GM18861 (cell line): ENCODE data around the gene TTLL8.

Source experiments
- ATAC-seq: cut with Tn5 transposase; IDR thresholded peaks from one replicate; pipeline ENCODE4 v1.9.1; 2021; ENCODE audit not compliant: unreplicated experiment

TTLL8 gene

DNA sequence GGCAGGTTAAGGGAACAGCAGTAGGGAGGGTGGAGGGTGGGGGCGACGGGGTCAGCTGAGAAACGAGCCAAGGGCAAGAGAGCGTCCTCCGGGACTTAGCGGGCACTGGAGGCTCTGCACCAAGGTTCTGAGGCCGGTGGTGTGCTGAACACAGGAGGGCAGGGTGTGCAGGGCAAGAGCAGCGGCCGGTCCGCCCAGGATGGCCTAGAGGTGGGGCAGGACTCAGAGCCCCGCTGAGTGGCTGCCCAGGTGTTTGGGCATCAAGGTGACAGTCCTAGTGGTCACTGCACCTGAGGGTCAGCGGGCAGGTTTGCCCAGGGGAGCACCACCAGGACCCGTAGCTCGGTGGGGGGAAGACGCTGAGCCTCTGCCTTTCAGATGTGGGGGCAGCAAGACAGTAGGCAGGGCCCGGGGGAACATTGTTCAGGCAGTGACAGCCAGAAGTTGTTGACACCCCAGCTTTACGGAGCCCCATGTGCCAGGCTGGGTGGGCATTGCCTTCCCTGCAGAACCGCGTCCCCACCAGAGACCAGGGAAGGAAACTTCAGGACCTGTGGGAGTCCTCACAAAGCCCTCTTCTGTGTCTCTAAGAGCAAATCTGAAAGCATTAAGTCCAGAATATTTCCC, 4.5 kb upstream of the TTLL8 start:
- ATAC-seq: no peak

DNA sequence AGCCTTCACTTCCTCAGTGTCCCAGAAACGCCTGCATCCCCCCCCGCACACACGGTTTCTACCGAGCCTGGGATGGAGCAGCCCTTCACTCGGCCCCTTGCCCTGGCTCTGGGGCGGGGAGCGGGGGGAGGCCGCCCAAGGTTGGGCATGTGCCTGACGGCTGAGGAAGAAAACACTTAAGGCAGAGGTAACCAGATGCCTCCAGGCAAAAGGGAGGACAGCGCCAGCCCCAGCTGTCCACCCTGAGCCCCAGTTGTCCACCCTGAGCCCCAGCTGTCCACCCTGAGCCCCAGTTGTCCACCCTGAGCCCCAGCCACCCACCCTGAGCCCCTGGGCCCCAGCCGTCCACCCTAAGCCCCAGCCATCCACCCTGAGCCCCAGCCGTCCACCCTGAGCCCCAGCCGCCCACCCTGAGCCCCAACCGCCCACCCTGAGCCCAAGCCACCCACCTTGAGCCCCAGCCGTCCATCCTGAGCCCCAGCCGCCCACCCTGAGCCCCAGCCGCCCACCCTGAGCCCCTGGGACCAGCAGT, 3.8 kb upstream of the TTLL8 start:
- ATAC-seq: no peak

DNA sequence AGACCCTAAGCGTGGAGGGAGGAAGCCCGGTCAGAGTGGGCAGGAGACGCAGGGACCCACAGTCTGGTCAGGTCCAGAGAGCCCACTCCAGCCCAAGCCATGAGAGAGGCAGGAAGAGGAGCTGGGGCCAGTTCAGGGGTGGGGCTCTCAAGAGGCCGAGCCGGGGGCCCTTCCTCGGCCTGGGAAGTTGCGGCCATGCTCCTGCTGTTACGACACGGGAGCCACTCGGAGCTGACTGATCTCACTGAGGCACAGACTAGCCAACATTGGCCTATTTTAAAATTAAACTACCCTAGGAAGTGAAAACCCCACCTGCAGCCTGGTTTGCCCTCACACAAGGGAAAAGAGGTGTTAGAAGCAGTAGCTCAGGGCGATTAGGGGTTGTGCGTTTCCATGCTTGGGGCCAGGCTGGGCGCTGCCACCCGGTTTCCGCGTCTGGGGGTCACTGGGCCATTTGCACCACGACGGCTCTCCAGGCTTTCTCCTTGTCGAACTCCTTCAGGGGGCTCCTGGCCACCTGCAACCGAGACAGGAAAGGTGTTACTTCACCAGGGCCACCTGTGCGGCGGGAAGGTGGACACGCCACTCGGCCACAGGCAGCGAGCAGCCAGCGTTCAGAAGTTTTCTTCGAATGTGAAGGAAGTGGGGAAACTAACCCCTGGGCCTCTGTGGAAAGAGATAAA, 3.2 kb upstream of the TTLL8 start:
- no peak for ATAC-seq

DNA sequence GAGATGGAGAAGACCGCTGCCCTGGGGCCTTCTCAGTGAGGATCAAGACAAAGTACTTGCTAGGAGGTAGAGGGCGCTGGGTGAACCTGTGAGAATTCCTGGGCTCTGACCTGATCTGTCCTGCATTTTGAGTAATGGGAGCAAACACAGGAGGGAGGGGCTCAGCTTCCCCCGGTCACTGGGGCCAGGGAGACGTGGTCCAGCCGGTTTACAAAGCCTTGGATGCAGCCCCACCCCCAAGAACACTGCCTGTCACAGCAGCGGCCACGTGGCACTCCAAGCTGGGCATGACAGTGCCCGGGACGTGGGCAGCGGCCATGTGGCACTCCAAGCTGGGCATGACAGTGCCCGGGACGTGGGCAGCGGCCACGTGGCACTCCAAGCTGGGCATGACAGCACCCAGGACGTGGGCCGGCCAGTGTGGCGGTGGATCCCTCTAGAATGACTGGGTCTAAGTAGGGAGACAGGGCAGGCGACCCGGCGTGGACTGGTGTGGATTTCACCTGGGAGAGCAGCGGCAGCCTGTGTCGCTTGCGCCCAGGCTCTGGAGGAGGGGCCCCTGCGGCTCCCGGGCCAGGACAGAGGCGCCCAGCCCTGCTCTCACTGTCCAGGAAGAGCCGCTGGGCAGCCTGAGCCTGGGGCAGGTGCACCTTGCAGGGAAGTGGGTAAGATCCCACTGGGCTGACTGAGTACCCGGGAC, 2.5 kb upstream of the TTLL8 start:
- no peak for ATAC-seq

DNA sequence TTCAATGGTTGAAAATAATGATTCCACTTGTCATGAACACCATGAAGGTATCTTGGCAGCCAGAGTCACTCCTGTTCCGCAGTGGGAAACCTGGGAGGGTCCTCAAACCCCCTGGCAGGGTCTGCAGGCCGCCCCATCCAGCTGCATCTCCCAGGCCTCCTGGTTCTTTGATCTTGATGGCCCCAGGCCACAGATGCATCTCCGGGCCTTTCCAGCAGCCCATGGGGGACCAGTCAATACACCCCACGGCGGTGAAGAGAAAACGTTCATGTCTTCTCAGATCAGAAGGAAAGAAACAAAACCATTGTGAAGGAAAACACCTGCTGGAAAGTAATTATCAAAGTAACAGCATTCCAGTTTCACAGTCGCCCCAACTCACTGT, 1.8 kb upstream of the TTLL8 start:
- ATAC-seq: no peak

DNA sequence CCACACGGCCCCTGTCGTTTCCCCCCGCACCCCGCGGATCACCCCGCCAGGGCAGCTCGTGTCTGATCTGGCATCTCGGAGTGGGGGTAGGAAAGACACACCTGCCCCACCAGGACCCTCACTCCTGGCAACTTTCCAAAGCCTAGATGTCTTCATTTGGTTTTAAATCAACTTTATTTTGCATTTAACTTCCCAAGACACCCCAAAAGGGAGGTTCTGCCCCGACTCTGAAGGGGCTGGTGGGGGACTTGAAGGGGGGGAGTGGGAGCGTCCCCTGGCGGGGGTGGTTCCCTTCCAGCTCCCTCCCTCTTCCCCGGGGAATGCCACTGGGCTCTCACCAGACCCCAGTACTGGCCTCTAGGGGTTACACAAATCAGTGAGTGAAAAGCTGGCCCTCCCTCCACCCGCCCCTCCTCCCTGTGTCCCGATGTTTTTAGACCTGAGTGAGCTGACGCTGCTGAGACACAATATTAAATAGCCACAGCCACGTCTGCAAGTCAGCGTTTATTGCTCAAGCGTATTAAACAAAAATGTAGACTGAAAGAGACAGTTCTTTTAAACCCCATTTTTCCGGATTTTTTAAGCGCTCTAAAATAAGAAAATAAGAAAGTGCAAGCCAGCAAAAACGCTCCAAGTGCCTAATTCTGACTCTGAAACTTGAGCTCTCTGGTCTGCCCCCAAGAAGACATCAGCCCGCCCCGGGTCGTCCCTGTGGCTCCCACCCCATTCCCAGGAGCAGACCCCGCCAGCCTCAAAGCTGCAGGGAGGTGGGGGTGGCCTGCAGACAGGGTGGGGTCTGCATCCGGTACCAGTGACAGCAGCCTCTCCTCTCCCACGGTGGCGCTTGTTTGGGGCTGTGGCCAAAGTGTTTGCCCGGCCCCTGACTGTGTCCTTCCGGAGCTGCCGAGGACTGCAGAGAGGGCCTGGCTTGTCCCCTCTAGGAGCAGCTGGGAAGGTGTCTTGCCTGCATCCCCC, 1.1 kb upstream of the TTLL8 start:
- no peak for ATAC-seq

DNA sequence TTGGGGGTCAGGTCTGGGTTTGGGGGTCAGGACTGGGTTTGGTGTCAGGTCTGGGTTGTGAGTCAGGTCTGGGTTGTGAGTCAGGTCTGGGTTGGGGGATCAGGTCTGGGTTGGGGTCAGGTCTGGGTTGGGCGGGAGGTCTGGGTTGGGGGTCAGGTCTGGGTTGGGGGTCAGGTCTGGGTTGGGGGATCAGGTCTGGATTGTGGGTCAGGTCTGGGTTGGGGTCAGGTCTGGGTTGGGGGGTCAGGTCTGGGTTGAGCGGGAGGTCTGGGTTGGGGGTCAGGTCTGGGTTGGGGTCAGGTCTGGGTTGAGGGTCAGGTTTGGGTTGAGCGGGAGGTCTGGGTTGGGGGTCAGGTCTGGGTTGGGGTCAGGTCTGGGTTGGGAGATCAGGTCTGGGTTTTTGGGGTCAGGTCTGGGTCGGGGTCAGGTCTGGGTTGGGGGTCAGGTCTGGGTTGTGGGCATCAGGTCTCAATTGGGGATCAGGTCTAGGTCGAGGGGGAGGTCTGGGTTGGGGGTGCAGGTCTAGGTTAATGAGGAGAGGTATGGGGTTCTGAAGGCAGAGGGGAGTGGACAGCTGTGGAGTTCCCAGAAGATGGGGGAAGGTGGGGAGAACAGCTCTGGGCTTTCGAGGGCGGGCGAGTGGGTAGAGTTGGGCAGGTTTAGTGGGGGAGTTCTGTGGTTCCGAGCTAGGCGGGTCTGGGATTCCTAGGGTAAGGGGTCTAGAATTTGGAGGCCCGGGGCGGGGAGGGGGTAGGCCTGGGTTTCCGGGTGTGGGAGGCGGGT, 629 bp downstream of the TTLL8 start:
- ATAC-seq: no peak

DNA sequence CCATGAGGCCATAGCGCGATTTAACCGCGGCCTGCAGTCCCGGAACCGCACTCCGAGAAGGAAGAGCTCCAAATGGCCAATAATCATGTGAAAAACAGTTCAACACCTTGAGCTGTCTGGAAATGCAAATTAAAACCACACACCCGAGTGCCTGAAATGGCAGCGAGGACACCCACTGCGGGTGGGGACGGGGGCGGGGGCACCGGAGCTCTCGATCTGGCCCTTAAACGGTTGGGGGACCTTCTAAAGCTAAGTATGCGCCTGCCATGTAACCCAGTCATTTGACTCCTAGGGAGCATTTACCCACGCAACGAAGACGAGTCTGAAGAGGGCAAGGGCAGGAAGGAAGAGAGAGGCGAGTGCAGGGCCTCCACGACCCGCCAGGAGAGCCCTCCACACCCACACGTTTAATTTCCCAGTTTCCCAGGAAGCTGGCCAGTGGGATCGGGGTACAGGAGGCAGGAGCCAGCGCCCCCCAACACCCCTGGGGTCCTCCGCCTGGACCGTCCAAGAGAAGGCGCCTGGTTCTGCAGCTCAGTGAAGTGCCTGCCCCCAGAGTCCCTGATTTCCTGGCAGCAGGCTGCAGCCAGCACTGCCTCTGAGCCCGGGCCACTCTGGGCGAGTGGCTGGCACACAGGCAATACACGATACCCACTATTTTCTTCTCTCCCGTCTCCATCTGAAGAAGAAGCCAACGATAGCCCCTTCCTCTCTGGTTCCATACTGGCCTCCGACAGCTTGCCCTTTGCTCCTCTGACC, 1.7 kb downstream of the TTLL8 start:
- ATAC-seq: no peak

DNA sequence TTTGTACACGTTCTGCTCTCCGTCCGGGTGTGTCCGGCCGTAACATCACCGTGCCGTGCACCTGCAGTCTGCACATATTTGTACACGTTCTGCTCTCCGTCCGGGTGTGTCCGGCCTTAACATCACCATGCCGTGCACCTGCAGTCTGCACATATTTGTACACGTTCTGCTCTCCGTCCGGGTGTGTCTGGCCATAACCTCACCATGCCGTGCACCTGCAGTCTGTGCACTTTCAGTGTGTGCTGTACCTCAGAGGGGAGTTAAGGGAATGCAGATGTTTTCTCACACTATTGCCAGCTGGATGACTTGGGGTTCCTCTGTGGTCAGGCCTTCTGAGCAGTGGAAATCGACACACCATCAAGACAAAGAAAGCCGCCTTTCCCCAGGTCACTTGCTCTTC, 4.2 kb downstream of the TTLL8 start:
- ATAC-seq: no peak

DNA sequence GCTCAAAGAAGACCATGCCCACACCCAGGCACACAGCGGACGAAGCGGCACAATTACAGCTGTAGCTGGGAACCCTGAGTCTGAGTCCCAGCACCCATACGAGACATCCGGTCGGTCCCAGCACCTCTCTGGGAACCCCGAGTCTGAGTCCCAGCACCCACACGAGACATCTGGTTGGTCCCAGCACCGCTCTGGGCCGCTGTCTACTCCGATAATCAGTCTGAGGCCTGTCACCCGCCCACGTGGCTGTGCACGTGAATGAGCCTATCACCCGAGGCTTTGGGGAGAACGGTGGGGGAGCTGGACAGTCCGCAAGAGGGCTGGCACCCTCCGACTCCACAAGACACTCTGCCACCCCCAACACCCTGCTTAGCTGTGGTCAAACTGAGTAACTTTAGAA, 6.2 kb downstream of the TTLL8 start:
- no peak for ATAC-seq

DNA sequence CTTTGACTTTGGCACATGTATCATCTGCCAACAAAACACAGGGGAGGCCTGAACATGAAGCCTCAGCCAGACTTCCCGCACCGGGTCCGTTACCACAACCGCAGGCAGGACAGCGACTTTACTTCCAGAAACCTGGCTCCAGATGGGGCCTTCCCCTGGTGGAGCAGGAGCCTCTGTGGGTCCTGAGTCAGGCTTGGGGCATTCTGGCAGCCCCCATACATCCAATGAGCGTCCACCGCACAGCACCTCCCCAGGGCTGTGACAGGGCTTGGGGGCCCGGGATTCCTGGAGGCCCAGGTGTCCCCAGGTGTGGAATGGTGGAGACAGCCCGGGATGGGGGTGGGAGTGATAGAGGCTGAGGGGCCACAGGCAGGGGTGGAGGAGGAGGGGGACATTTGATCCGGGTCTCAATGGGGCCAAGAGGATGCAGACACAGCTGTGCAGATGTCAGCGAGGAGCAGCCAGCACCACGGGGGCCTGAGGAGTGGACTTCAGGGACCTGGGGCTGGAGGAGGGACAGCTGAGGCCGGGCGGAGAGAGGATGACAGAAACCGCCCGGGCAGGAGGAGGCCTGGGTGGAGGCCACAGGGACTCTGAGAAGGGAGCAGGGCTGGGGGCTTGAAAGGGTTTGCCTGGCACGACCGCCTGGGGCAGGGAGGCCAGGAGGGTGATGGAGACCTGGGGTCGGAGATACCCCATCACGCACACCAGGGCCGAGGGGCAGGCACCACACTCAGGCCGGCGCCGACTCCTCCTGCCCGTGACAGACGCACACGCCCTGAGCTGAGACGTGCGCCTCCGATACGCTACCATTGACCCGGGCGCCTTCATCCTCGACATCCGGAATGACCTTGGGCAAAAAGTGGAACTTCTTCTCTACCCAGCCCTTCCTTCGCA, 8.6 kb downstream of the TTLL8 start:
- no peak for ATAC-seq

DNA sequence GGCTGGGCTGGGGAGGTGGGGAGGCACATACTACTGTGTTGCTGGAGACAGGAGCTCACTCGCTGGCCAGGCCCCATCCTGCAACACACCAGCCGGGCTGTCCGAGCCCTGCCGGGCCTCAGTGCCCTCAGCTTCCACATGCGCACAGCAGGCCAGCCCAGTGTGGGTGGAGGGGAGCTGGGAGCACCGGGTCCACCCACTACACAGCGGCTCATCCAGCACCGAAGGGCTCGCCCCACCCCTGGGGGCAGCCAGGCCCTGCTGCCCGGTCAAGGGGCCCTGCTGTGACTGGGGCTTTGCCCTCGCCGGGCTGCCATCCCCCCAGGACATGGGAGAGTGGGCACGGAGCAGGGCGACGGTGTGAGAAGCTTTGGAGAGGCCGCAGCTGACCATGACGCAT, 9.3 kb downstream of the TTLL8 start:
- no peak for ATAC-seq

DNA sequence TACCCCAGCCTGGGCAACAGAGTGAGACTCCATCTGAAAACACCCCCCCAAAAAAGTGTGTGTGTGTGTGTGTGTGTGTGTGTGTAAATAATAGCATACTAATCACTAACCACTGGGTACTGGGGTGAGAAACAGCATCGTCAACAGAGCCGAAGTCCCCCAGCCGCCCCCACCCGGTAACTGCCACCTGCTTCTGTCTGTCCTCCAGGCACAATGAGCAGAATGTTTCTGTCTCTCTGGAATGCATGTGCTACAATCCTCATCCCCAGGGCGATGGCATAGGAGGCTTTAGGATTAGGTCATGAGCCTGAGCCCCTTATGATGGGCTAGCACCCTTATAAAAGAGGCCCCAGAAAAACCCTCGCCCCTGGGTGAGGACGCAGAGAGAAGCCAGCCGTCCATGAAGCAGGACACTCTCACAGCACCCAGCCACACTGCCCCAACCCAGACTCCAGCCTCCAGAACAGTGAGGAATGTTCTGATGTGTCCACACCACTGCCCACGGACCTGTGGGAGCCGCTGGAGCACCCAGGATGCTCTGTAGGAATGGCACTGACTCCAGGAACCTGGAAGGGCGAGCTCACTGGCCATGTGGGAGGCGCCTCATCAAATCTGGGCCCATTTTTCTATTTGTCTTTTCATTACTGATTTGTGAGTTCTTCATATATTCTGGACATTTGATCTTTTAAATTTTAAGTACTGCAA, 9.9 kb downstream of the TTLL8 start:
- ATAC-seq: no peak

DNA sequence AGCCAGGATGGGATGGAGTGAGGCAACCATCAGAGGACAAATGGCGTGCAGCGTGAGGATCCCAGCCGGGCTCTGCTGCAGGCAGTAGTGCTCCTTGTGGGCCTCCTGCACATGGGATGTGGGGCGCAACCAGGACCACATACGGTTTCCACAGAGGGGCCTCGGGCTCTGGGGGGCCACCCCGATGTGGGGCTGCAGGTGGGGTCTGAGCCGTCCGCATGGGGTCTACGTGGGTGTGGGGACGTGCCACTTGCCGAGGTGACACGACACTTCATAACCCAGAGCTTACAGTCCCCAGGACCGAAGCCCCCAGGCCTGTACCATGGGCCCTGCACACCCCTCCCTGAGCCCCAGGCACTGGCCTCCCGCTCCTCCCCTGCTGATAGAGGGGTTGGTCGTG, 10.8 kb downstream of the TTLL8 start:
- no peak for ATAC-seq

DNA sequence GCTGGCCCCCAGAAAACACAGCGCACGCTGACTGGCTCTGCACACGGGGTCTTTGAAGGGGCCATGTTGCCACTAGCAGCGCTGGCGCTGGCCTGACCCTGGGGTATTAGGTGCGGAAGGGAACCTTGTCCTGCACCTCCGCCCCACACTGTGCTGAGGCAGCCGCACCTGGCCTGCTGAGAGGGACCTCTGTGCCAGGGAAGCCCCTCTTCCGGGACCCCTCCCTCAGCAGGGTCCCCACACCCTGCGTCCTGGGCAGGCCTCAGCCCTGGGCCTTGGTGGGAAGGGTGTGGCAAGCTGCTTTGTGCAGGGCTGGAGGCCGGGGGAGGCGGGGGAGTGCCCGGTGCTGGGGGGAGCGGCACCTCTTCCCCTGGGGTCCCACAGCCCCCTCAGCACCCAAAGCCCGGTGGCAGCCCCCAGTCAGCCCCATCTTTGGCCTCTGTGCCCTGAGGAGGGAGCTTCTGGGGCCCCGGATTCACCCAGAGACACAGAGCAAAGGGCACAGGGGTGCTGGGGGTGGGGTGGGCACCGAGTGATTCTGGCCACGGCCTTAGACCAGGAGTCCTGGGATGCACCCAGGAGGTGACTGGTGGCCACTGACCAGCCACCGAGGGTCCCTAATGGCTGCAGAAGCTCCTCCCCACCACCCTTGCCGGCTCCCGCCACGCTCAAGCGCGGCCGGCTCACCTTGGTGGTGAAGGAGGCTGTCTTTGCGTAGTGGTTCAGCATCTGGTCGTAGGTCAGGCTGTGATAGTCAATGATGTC, 11.4 kb downstream of the TTLL8 start:
- no peak for ATAC-seq

DNA sequence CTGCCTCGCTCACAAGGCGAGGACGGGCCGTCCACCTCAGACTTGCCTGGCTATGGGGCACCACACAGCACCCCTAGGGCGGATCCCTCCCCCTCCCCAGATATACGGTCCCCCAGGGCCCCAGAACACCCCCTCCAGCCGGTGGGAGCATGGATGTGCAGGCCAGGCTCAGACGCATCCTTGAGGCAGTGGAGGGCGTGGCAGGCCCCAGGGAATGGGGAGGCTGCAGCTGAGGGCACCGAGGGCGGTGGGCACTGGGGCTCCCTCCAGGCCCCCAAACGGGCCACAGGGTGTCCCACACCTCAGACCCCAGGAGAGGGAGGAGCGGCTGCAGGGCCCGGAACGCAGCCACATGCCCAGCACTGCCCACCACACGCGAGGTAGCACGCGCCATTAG, 12.1 kb downstream of the TTLL8 start:
- no peak for ATAC-seq
